Suprapubic skin (tissue), 4 donors: ENCODE measurements around the gene PLIN4. TPM values are rescaled to one million over a fixed set of nuclear protein-coding genes. Genes with fewer than 3 reads are reported as not detected.

Source experiments
- DNase-seq, 2 donors: peaks; one replicate each; pipeline ENCODE4 v3.0.0-alpha.2; 2019; ENCODE audit warnings: low spot score in 2 of 2
- H3K27ac ChIP-seq: fragments of 200-600 bp; sonication (generic); one replicate; pipeline ENCODE4 v1.5.1; 2019
- H3K27me3 ChIP-seq: fragments of 200-600 bp; sonication (generic); one replicate; pipeline ENCODE4 v1.5.1; 2019
- H3K36me3 ChIP-seq: fragments of 200-600 bp; sonication (generic); one replicate; pipeline ENCODE4 v1.5.1; 2019
- H3K4me1 ChIP-seq: fragments of 200-600 bp; sonication (generic); one replicate; pipeline ENCODE4 v1.5.1; 2019
- H3K4me3 ChIP-seq: fragments of 200-600 bp; sonication (generic); one replicate; pipeline ENCODE4 v1.5.1; 2019; ENCODE audit warnings: mild to moderate bottlenecking
- H3K9me3 ChIP-seq: fragments of 200-600 bp; sonication (generic); one replicate; pipeline ENCODE4 v1.5.1; 2019
- EP300 ChIP-seq: sonication (generic); formaldehyde crosslinking; IDR thresholded peaks from one replicate; pipeline ENCODE4 v1.6.1; 2017; ENCODE audit warnings: antibody characterized with exemption
- POLR2A ChIP-seq, 2 donors: fragments of 450-650 bp; IDR thresholded peaks; one replicate each; pipeline ENCODE4 v1.6.1; 2017; ENCODE audit warnings: antibody characterized with exemption in 2 of 2, mild to moderate bottlenecking in 2 of 2, moderate library complexity in 2 of 2
- POLR2AphosphoS5 ChIP-seq, 3 donors: sonication (generic); formaldehyde crosslinking; IDR thresholded peaks; one replicate each; pipeline ENCODE4 v1.6.1; 2017; ENCODE audit warnings: antibody characterized with exemption in 3 of 3
- WGBS: methylation state at CpG from one replicate; pipeline ENCODE4 v1.1.5; 2018; 5-methylcytosine and 5-hydroxymethylcytosine counted together
- total RNA-seq, 4 donors: library from RNA; depleted of rRNA; stranded (reverse); fragments of >200 nt; gene quantifications; one replicate each; pipeline ENCODE4 v1.1.0, GENCODE V29; 2016
- TF ChIP-seq, protein P1 (sequence below), 2 donors: fragments of 200-600 bp in 1 of 2; fragments of 450-650 bp in 1 of 2; sonication (generic) in 1 of 2; IDR thresholded peaks; one replicate each; pipeline ENCODE4 v1.5.1; 2016 to 2019; ENCODE audit warnings: antibody characterized with exemption in 2 of 2, mild to moderate bottlenecking in 1 of 2, moderate library complexity in 1 of 2

PLIN4 gene
- total RNA-seq, 4 donors from 2014 or later, result 12.4 to 38.3 (median 19.3) TPM

DNA sequence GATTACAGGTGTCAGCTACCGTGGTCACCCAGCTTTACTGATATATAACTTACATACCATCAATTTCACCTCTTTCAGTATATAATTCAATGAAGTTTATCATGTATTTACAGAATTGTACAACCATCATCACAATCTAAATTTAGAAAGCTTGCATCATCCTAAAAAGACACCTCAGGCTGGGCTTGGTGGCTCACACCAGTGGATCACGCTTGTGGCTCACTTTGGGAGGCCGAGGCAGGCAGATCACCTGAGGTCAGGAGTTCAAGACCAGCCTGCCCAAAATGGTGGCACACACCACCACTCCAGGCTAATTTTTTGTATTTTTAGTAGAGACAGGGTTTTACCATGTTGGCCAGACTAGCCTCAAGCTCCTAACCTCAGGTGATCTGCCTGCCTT lies 50.5 kb downstream of the PLIN4 start:
- 87% methylated on average over 3 of the region's 3 CpGs for WGBS

DNA sequence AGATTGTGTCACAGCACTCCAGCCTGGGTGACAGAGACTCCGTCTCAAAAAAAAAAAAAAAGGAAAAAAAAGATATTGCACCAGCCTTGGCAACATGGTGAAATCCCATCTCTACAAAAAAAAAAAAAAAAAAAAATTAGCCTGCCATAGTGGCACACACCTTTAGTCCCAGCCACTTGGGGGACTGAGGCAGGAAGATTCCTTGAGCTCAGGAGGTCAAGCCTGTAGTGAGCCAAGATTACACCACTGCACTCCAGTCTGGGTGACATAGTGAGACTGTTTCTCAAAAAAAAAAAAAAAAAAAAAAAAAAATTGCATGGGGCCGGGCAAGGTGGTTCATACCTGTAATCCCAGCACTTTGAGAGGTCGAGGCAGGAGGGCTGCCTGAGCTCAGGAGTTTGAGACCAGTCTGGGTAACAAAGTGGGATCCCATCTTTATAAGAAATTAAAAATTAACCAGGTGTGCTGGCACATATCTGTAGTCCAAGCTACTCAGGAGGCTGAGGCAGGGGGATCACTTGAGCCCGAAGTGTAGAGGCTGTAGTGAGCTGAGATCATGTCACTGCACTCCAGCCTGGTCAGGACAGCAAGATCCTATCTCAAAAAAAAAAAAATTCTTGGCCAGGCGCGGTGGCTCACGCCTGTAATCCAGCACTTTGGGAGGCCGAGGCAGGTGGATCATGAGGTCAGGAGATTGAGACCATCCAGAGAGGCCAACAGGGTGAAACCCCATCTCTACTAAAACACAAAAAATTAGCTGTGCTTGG lies 53.3 kb downstream of the PLIN4 start:
- H3K36me3 ChIP-seq, result no peaks in the 10 kb centered on the region

More for the DNA sequence above, 50.5 kb downstream of the PLIN4 start:
- peaks cover 9% of the 10 kb centered on the region for H3K4me1 ChIP-seq
- no peak for DNase-seq
- H3K27me3 ChIP-seq, result no peaks in the 10 kb centered on the region
- H3K27ac ChIP-seq, result no peak overlapping the region
- no peaks in the 10 kb centered on the region for H3K36me3 ChIP-seq
- TF ChIP-seq EP300 (no peak), POLR2AphosphoS5 (IDR thresholded peaks at IDR 0.05) (no peak), POLR2A (IDR thresholded peaks at IDR 0.05) (no peak)
- TF ChIP-seq, protein P1, sequence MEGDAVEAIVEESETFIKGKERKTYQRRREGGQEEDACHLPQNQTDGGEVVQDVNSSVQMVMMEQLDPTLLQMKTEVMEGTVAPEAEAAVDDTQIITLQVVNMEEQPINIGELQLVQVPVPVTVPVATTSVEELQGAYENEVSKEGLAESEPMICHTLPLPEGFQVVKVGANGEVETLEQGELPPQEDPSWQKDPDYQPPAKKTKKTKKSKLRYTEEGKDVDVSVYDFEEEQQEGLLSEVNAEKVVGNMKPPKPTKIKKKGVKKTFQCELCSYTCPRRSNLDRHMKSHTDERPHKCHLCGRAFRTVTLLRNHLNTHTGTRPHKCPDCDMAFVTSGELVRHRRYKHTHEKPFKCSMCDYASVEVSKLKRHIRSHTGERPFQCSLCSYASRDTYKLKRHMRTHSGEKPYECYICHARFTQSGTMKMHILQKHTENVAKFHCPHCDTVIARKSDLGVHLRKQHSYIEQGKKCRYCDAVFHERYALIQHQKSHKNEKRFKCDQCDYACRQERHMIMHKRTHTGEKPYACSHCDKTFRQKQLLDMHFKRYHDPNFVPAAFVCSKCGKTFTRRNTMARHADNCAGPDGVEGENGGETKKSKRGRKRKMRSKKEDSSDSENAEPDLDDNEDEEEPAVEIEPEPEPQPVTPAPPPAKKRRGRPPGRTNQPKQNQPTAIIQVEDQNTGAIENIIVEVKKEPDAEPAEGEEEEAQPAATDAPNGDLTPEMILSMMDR (IDR thresholded peaks at IDR 0.05), result no peak
- no peaks in the 10 kb centered on the region for H3K9me3 ChIP-seq
- no peak overlapping the region for H3K4me3 ChIP-seq

DNA sequence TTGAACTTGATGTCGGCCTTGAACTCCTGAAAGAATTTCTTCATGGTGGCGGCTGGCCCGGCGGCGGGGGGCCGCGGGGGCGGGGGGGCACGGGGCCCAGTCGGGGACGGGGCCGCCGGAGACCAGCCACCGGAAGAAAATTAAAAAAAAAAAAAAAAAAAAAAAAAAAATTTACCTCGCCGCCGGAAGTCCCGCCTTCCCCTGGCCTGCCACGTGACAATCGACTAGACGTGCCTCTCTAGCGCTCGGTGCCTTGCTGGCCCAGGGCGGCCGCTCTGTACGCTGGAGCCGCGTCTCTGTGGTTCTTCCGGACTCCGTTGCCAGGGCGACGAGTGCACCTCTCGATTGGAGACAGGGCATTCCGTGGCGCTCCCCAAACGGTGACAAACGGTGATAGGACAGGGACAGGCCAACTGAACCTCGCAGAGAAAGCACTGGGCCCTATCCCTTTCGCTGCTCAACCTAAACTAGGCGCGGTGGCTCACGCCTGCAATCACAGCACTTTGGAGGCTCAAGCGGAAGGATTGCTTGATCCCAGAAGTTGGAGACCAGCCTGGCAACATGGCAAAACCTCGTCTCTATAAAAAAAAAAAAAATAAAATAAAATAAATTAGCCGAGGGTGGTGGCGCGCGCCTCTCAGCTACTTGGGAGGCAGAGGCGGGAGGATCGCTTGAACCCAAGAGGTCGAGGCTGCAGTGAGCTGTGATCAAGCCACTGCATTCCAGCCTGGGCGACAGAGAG lies 60.5 kb downstream of the PLIN4 start, which contains the start of gene UBXN6:
TSS of gene UBXN6 (minus strand) at position 141 of the 742 bp plus-strand sequence. CDS start at position 44, 97 bp downstream.
- TF ChIP-seq POLR2AphosphoS5 (IDR thresholded peaks at IDR 0.05), result peak in 2 of 3 donors; percentile 20 to 84
- TF ChIP-seq, protein P1 (IDR thresholded peaks at IDR 0.05), result no peak
- H3K4me3 ChIP-seq, result peak within 1 kb of the TSS; percentile 72
- DNase-seq, result peak; percentile 99
- peaks cover 41% of the 10 kb centered on the region for H3K4me1 ChIP-seq
- H3K36me3 ChIP-seq, result peaks cover 14% of the 10 kb centered on the region
- H3K27ac ChIP-seq, result peak within 1 kb of the TSS; percentile 93
- no peaks in the 10 kb centered on the region for H3K27me3 ChIP-seq
- H3K9me3 ChIP-seq, result no peaks in the 10 kb centered on the region
- WGBS, result 14% methylated on average over 52 of the region's 52 CpGs

More for the DNA sequence above, 53.3 kb downstream of the PLIN4 start:
- DNase-seq, result no peak
- Histone ChIP-seq H3K4me3 (no peak overlapping the region), H3K27me3 (no peaks in the 10 kb centered on the region), H3K9me3 (no peaks in the 10 kb centered on the region), H3K4me1 (no peaks in the 10 kb centered on the region), H3K27ac (no peak overlapping the region)
- WGBS, result 89% methylated on average over 8 of the region's 8 CpGs
- TF ChIP-seq POLR2AphosphoS5 (IDR thresholded peaks at IDR 0.05), result no peak
- TF ChIP-seq, protein P1 (IDR thresholded peaks at IDR 0.05), result no peak
- TF ChIP-seq POLR2A (IDR thresholded peaks at IDR 0.05), result no peak
- no peak for TF ChIP-seq EP300

DNA sequence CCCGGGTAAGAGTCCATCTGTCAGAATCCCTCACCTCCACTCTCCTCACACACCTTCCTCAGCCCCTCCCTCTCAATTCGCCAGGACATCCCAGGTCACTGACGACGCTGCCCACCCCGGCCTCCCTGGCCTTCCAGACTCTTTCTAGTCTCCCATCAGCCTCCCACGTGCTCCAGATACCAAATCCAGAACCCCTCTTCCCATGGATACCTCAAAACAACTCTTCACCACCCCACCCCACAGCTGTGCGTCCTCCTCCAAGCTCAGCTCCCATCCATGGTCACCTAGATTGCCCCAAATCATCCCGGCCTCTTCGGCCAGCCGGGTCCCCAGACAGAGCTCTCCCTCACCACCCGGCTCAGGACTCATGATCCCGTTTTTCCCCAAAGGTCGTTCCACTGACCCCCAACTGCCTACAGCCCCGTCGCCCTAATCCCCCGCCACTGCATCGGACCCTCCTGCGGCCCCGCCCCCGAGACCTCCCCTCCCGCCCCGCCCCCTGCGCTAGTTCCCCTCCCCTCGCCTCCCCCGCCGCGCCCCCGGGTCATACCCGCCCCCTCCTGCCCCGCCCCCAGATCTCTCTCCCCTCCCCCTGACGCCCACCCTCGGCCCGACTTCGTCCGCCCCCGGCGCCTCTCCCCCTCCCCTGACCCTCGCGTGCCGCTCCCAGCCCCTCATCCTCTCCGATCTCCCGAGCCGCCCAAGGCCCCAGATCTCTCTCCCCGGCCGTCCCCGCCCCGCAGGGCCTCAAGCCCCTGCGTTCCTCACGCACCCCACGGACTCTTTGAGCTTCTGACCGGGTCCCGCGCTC lies 61.2 kb downstream of the PLIN4 start:
- WGBS, result 2% methylated on average over 43 of the region's 53 CpGs
- Histone ChIP-seq H3K36me3 (peaks cover 22% of the 10 kb centered on the region), H3K4me3 (peak overlapping the region; percentile 72), H3K27me3 (no peaks in the 10 kb centered on the region), H3K27ac (peak overlapping the region; percentile 93), H3K9me3 (no peaks in the 10 kb centered on the region), H3K4me1 (peaks cover 41% of the 10 kb centered on the region)
- TF ChIP-seq POLR2A (IDR thresholded peaks at IDR 0.05) (no peak), EP300 (no peak), POLR2AphosphoS5 (IDR thresholded peaks at IDR 0.05) (no peak)
- TF ChIP-seq, protein P1 (IDR thresholded peaks at IDR 0.05), result no peak
- peak in 1 of 2 donors; percentile 84 for DNase-seq
